ENCODE results near the gene SYTL3. TPM values are rescaled to one million over a fixed set of nuclear protein-coding genes. Genes with fewer than 3 reads are reported as not detected.

Gene SYTL3
- total and polyA plus RNA-seq, 11 donors = 4.0 to 14.6 (median 8.2) TPM

DNA sequence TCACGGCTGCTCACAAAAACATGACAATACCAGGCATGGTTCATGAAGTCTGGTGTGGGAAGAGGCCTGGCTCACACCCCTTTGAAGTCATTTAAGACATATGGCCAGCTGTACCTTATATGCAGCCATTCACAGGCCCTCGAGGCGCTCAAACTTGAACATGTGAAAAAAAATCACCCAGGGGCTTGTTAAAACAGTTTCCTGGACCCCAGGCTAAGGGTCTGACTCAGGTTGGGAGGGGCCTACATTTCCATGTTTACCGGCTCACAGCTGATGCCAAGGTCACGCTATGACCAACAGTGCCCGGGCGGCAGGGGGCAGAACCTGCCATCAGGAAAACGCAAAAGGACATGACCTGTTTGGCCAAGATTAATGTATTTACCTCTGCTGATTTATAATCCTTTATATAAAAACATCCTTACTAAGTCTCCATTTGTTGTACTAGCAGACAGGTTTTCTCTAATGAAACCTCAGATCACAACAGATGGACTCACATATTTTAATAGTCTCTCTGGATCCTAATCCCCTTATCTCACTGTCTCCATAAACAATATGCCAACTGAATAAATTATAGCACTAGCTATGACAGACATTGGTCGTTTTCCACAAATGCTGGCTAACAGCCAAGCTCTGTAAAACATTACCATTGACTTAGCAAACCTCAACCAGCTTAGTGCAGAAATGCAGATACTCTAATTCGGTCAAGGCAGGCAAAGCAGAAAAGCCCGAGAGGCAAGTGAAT, 149.4 kb downstream of the SYTL3 start:
- no peaks in the 10 kb centered on the region for H3K27me3 ChIP-seq
- H3K9me3 ChIP-seq = no peaks in the 10 kb centered on the region
- TF ChIP-seq, protein P1, sequence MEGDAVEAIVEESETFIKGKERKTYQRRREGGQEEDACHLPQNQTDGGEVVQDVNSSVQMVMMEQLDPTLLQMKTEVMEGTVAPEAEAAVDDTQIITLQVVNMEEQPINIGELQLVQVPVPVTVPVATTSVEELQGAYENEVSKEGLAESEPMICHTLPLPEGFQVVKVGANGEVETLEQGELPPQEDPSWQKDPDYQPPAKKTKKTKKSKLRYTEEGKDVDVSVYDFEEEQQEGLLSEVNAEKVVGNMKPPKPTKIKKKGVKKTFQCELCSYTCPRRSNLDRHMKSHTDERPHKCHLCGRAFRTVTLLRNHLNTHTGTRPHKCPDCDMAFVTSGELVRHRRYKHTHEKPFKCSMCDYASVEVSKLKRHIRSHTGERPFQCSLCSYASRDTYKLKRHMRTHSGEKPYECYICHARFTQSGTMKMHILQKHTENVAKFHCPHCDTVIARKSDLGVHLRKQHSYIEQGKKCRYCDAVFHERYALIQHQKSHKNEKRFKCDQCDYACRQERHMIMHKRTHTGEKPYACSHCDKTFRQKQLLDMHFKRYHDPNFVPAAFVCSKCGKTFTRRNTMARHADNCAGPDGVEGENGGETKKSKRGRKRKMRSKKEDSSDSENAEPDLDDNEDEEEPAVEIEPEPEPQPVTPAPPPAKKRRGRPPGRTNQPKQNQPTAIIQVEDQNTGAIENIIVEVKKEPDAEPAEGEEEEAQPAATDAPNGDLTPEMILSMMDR (IDR thresholded peaks at IDR 0.05) = peak in 4 of 12 donors; percentile 9 to 37 (median 24)
- no peak for TF ChIP-seq POLR2A (IDR thresholded peaks at IDR 0.05)
- no peaks in the 10 kb centered on the region for H3K36me3 ChIP-seq
- ATAC-seq = peak in 3 of 4 donors; percentile 18 to 47 (median 29)
- no peak for DNase-seq
- intact Hi-C loops (cut with DNase I) = loop anchor here in 3 of 10 donors (5.0 to 10.0 kb wide), 3 partner anchors 94 to 176 kb away; no protein-coding TSS in a partner anchor
- H3K4me1 ChIP-seq = peaks cover 3 to 93% (median 61%) of the 10 kb centered on the region in 12 donors
- H3K27ac ChIP-seq = peak overlapping the region; percentile 1 to 77 (median 72)
- WGBS, 4 donors = 30 to 39% (median 38%) methylated on average over 10 to 11 of the region's 11 CpGs
- no peak overlapping the region for H3K4me3 ChIP-seq

DNA sequence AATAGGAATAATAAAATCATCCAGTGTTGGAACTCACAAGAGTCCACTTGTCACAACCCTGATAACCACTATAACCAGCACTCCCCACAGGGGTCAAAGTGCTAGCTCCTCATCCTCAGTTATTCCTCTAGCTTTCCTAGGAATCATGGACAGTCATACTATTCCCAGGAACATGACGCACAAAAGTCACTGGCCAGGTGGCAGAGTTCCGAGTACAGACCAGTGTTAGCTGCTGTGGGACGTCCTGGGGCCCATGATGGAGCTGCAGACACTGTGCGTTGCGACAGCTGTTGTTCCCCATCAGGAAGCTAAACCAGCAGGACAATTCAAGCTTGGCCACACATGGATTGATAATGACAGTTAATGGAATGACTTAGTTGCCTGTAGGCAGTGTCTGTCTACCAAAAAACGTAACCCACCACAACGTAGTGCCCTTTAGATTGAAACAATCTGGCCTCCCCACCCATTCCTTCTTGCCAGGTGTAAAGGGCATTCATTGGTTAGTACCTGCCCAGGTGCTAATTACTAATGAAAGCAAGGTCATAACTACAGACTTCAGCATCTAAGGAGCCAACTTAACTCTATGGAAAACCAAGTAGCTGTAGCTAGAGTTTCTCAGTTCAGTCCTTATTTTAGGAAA, 151.9 kb downstream of the SYTL3 start:
- Histone ChIP-seq H3K27ac (peak overlapping the region; percentile 44 to 82 (median 70)), H3K9me3 (no peaks in the 10 kb centered on the region), H3K27me3 (no peaks in the 10 kb centered on the region), H3K36me3 (peaks cover 0 to under 1% (median 0%) of the 10 kb centered on the region in 9 donors), H3K4me3 (no peak overlapping the region), H3K4me1 (peaks cover 3 to 92% (median 65%) of the 10 kb centered on the region in 12 donors)
- TF ChIP-seq, protein P1 (IDR thresholded peaks at IDR 0.05) = no peak
- TF ChIP-seq POLR2A (IDR thresholded peaks at IDR 0.05) = no peak
- peak; percentile 90 to 94 (median 92) for ATAC-seq
- intact Hi-C loops (cut with DNase I) = no loop called here
- 55 to 71% (median 67%) methylated on average over 7 of the region's 7 CpGs for WGBS, 4 donors
- DNase-seq = peak in 4 of 5 donors; percentile 71 to 89 (median 73)

DNA sequence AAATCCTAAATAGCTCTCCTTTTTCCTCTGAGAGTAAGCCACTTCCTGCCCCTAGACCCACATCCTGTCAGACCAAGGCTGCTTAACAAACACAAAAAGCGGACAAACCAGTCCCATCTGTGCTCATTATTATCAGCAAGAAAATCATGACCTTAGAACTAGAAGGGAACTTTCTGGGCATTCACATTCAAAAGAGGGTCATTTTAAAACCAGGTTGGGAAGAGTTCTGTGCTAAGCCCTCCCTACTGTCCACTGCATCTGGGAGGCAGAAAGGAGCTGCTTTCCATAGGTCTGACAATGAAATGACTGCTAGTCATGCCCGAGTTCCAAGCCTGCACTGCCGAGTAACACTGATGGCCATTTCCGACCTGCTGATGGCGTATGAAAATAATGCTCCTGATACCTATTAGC, 153.9 kb downstream of the SYTL3 start:
- Histone ChIP-seq H3K27ac (peak overlapping the region in 11 of 12 donors; percentile 1 to 81 (median 42)), H3K4me1 (peaks cover 3 to 83% (median 51%) of the 10 kb centered on the region in 12 donors), H3K9me3 (no peaks in the 10 kb centered on the region), H3K4me3 (peak overlapping the region in 4 of 12 donors; percentile 9 to 30 (median 18)), H3K36me3 (peaks cover 0 to 18% (median 0%) of the 10 kb centered on the region in 9 donors), H3K27me3 (no peaks in the 10 kb centered on the region)
- DNase-seq = no peak
- 18 to 30% (median 21%) methylated on average over 5 of the region's 5 CpGs for WGBS, 4 donors
- intact Hi-C loops (cut with DNase I) = no loop called here
- no peak for ATAC-seq
- TF ChIP-seq, protein P1 (IDR thresholded peaks at IDR 0.05) = no peak
- no peak for TF ChIP-seq POLR2A (IDR thresholded peaks at IDR 0.05)

DNA sequence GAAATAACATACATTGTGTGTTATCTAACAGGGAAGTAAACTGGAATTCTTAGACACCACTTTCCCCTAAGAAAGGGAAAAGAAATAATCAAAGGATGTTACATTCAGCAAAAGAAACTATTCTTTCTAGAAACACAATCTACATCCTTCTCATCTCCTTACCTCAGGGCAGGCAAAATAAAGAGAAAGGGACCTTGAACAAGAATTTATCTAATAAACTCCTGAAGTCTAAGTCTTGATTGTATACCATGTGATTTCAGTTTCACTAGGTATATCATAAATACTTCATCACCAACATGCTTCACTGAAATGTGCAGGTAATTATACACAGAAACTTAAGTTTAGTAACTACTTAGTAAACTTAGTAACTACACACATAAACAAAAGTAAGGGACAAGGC, 154.4 kb downstream of the SYTL3 start:
- H3K27me3 ChIP-seq = no peaks in the 10 kb centered on the region
- intact Hi-C loops (cut with DNase I) = no loop called here
- peak overlapping the region in 1 of 12 donors; percentile 30 for H3K4me3 ChIP-seq
- H3K4me1 ChIP-seq = peaks cover 3 to 83% (median 50%) of the 10 kb centered on the region in 12 donors
- H3K9me3 ChIP-seq = no peaks in the 10 kb centered on the region
- TF ChIP-seq POLR2A (IDR thresholded peaks at IDR 0.05) = no peak
- TF ChIP-seq, protein P1 (IDR thresholded peaks at IDR 0.05) = no peak
- DNase-seq (no peak), ATAC-seq (no peak)
- H3K27ac ChIP-seq = peak overlapping the region in 11 of 12 donors; percentile 1 to 81 (median 42)
- peaks cover 0 to 22% (median 0%) of the 10 kb centered on the region in 9 donors for H3K36me3 ChIP-seq
